Lung microvascular endothelial cell (primary cell): Measurements from ENCODE around the gene OTUB1. TPM values are rescaled to one million over a fixed set of nuclear protein-coding genes. Genes with fewer than 3 reads are reported as not detected.

ENCODE experiments used
- DNase-seq, 2 donors: peaks; one replicate each; pipeline versions ENCODE4 v3.0.0 to v3.0.0-alpha.2; 2010; ENCODE audit warnings: low read depth in 2 of 2
- total RNA-seq: library from RNA; depleted of rRNA; stranded (reverse); fragments of >200 nt; gene quantifications from 2 replicates; pipeline ENCODE4 v1.2.1, GENCODE V29; 2014

Gene OTUB1
- total RNA-seq, 1 donor from 2014 or later: 46.2 TPM

DNA sequence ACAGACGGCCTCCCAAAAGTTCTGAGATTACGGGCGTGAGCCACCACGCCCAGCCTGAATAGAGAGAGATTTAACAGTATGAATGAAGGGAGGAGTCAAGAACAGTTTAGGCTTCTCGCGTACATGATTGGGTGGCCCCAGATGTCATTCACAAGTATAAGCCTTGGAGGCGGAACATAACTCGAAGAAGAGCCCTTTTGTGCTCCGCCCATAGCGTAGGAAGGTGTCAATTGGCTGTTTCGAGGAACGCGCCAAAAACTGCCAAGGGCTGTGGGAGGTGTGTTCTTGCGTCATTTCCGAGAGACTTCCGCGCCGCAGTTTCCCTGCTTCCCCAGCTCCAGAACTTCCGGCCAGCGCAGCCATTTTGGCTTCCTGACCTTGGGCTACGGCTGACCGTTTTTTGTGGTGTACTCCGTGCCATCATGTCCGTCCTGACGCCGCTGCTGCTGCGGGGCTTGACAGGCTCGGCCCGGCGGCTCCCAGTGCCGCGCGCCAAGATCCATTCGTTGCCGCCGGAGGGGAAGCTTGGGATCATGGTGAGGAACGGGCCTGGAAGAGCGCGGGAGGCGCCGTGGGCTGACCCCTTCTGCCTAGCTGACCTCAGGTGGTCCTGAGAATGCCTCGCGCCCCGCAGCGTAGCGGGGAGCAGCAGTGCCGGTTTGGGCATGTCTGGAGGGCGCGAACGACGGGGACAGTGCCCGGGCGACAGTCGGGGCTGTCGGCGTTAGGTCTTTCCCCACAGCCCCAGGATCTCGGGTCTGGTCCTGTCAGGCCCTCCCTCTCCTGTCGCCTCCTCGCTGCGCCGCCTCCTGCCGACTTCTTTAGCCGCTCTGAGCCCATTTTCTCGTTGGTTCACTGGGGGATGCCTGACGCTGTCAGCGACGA, 11.7 kb upstream of the OTUB1 start, which contains the start of gene COX8A:
COX8A (plus strand) TSS at position 362 of the 885 bp plus-strand sequence; CDS start at position 423, 61 bp downstream.
- peak; percentile 100 for DNase-seq

DNA sequence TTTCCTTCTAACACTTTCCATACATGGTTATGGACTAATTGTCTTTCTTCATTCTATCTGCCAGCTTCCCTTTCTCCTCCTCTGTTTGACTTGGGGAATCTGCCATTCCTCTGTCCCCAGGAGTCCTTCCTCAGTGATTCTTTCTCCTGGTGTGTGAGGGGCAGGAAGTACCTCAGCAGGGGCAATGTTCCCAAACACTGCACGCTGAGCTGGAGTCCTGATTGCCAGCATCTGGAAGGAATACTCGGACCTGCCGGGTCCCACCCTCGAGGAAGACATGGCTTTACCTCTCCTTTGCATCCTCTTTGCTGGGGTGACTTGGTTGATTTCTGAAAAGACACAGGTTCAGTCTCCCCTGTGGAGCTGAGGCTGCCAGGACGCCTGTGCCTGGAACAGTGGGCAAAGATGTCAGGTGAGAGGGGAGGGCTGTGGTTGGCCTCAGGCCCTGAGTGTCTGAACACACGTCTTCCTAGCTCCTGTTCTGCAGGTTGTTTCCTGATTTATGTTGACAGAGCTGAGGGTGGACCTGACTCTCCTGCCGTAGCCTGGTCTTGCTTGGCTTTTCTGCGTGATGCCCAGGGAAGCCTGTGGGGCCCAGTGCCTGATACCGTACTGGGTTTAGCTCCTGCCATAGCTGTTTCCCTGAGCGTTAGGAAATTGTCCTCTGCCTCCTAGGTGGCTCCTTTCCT, 7.5 kb upstream of the OTUB1 start:
- DNase-seq: no peak

DNA sequence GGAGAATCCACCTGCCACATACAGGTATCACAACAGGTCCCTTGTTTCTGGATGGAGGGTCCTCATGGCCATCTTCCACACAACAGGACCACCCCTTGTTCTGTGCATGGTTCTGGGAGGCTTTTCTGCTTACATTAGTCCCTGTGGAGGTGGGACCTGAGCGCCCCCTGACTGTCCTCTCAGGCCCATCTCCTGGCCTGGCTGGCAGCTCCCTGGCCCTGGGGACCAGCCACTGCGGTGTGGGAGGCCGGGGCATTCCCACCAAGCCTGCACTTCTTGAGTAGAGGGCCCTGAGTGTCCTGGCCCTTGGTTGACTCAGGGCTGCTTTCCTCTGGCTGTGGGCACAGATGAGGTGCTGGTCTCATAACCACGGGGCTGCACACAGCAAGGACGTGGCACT, 6.8 kb upstream of the OTUB1 start:
- DNase-seq: no peak

DNA sequence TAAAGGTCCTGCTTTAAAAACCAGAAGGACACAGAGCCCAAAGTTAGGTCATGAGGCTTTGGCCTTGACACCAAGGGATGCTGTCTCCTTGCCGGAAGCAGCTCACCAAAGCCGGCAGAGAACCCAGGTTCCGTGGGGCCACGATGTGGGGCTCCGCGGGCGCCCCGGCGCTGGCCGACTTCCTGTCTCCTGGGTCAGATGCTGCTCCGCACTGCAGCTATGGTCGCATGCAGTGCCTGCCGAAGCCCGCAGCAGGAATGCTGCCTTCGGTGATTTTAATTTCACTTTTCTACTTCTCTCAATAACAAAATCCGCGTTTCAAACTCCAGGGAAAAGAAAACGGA, 454 bp upstream of the OTUB1 start:
- DNase-seq: peak in 1 of 2 donors; percentile 23

DNA sequence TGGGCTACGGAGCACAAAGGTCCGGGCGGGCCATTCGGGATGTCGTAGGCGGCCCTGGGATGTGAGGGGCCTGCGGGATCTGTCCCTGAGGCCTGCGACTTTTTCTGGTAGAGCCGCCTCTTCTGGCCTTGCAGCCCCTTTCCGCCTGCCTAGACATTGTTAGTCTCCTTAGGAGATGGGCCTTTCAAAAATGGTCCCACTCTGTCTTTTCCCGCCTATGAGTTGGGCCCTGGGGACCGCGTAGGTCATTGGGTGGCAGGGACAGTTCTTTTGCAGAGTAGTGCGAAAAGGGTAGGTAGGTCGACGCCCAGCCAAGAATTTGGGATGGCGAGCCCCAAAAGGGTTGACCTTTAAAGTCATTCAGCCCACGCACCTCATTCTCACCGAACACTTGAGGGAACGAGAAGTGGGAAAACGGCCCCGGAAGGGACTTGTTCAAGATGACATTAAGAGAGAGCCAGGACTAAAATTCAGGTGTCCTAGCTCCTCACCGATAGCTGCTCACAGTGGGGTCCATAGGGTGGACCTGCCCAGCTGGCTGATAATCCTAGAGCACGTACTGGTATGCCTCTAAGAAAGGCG, 785 bp downstream of the OTUB1 start:
- no peak for DNase-seq

DNA sequence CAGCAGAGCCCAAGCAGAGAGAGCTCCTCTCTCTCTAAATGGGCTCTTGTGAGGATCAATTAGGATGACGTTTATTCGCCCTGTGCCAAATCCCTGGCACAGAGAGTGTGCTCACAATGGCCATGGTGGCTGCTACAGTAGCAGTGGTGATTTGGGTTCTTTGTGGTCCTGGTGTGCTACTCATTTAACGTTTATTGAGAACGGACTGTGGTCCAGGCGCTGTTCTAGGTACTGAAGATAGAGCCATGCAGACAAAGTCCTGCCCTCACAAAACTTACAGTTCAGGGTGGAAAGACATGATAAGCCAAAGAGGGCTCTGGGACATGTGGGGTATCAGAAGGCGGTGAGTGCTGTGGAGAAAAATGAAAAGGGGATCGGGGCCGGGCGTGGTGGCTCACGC, 5.3 kb downstream of the OTUB1 start:
- no peak for DNase-seq

DNA sequence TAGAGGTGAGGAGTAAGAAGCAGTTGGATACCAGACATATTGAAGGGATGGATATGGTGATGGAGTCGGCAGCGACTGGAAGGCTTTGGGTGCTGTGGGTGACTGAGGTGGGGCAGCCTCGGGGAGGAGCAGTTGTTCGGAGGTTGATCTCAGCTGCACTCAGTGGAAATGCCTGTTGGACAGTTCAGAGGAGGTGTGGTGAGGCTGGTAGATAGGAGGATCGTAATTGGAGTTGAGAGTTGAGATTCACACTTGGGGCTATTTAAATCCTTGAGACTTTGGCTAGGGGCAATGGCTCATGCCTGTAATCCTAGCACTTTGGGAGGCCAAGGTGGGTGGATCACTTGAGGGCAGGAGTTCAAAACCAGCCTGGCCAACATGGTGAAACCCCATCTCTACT, 6.9 kb downstream of the OTUB1 start:
- DNase-seq: no peak

DNA sequence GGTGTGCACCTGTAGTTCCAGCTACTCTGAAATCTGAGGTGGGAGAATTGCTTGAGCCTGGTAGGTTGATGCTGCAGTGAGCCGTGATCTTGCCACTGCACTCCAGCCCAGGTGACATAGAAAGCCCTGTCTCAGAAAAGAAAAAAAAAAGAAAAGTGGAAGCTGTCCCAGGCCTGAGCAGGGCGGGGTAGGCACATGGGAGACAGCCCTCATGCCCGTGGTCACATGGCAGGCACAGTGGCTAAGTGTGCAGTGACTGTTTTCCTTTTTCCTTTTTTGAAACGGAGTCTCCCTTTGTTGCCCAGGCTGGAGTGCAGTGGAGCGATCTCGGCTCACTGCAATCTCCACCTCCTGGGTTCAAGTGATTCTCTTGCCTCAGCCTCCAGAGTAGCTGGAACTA, 7.8 kb downstream of the OTUB1 start:
- no peak for DNase-seq

DNA sequence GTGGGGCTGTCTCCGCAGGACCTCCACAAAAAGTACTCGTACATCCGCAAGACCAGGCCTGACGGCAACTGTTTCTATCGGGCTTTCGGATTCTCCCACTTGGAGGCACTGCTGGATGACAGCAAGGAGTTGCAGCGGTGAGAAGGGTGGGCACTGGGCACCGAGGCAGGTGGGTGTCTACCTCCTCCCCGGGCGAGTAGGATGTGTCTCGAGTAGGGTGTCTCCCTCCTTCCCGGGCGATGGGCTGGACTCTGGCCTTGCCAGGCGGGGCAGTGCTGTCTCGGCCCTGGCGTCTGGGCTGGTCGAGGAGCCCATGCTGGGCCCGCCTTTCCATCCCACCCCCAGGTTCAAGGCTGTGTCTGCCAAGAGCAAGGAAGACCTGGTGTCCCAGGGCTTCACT, 10.3 kb downstream of the OTUB1 start:
- DNase-seq: no peak

DNA sequence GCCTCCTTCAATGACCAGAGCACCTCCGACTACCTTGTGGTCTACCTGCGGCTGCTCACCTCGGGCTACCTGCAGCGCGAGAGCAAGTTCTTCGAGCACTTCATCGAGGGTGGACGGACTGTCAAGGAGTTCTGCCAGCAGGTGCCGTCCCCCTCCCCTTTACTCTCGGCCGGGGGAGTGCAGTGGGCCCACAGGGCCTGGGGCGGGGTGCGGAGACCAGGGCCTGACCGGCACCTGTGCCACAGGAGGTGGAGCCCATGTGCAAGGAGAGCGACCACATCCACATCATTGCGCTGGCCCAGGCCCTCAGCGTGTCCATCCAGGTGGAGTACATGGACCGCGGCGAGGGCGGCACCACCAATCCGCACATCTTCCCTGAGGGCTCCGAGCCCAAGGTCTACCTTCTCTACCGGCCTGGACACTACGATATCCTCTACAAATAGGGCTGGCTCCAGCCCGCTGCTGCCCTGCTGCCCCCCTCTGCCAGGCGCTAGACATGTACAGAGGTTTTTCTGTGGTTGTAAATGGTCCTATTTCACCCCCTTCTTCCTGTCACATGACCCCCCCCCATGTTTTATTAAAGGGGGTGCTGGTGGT, 11.0 kb downstream of the OTUB1 start:
- DNase-seq: no peak

DNA sequence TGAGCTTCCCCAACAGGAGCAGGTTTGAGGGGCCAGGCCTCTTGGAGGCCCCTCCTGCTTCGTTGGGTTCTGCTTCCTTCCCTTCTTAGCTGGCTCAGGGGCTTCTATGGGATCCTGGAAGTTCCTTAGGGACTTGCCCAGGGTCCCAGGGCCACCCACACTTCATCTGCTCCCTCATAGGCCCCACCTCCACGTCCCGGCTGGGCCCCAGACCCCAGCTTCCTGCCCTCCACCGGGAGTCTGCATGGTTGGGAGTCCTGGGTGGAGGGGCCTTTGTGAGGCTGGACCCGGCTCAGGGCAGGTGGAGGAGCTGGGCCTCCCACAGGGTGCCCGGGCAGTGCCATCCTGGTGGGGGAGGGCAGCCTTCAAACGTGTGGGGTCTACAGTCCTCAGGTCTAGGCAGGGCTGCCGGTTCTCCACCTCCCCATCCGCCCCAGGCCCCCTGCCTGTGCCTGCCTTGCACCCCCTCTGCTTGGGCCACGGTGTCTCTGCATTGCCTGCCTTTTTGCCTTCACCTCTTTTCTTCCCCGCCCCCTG, 11.6 kb downstream of the OTUB1 start:
- DNase-seq: no peak

DNA sequence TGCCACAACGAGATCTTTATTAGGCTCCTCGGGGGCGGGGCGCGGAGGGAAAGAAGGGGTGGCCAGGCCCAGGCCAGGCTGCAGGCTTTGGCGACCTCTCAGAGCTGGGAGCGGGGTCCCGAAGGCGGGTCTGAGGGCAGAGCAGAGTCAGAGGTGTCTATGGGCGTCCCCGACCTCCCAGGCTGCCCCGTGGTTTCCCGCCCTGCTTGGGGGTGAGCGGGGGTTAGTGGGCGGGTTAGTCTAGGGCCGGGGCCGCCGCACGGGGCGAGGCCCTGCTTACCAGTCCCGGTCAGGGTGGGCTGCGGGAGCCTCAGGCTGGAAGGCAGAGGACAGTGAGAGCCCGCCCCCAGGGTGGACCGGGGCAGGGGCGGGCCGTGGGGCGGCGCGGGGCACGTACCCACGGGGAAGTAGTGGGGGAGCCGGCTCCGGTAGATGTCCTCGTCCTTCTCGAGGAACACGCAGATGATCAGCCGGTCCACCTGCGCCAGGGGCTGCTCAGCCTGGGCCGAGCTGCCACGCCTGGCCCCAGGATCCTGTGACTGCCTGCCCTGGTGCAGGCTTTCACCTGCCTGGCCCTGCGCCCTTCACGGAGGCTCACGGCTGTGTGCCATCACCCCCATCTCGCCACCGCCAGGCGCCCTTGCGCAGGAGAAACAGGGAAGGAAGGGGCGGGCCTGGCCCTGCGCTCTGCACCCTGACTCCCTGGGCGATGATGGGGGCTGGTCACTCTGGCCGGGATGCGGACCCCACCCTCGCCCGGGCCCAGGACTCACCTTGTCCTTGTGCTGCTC, 12.5 kb downstream of the OTUB1 start:
- DNase-seq: no peak

DNA sequence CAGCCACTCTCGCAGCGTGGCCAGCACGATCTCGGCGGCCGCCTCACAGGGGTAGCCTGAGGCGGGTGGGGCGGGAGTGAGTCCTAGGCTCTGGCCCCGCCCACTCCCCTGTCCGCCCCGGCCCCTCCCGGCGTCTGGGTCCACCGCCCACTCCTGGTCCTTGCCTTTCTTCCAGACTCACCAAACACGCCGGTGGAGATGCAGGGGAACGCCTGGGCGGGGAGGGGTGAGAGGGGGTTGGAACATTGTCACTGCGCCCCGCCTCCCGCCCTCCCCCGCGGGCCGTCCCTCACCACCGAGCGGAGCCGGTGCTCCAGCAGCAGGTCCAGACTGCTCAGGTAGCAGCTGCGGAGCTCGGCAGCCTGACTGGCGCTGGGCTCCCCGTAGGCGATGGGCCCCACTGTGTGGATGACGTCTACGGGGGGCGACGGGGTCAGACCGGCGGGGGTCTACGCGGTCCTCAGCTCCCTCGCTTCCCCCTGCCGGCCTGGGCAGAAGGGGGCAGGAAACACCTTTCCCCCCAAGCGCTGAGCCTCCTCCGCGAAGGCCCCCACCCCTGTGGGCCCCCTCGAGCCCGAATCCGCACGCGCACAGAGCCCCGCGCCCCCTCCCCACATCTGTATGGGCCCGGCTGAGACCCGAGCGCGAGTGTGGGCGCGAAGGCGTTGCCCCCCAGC, 13.2 kb downstream of the OTUB1 start:
- DNase-seq: peak in 1 of 2 donors; percentile 29

DNA sequence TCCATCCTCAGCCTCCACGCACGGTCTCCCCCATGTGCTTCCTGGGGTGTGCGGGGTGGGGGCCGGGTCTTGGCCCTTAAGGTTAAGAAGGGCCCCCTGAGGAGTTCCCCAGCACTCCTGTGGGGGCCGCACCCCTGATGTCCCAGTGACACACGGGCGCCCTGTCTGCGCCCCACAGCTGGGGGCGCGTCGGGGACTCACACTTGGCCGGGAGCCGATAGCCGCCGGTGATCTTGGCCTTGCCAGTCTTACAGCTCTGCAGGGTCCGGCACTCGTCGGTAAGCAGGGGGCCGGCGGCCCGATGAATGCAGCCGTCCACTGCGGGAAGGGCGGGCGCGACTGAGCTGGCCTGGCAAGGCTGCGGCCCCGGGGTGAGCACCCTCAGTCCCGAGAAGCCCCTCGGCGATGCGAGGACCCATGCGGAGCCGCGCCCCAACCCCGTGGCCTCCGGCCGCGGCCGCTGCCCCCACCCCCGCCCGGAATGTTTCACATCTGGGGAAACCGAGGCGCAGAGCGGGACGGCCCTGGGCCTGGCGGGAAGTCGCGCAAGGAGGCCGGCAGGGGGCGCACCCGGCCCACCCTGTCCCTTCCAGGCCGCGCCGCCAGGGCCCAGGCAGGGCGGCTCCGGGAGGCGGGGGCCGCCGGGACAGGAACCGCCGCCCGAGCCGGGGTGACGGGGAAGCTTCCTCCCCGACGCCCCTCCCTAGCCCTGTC, 13.9 kb downstream of the OTUB1 start:
- DNase-seq: peak; percentile 72 to 85

DNA sequence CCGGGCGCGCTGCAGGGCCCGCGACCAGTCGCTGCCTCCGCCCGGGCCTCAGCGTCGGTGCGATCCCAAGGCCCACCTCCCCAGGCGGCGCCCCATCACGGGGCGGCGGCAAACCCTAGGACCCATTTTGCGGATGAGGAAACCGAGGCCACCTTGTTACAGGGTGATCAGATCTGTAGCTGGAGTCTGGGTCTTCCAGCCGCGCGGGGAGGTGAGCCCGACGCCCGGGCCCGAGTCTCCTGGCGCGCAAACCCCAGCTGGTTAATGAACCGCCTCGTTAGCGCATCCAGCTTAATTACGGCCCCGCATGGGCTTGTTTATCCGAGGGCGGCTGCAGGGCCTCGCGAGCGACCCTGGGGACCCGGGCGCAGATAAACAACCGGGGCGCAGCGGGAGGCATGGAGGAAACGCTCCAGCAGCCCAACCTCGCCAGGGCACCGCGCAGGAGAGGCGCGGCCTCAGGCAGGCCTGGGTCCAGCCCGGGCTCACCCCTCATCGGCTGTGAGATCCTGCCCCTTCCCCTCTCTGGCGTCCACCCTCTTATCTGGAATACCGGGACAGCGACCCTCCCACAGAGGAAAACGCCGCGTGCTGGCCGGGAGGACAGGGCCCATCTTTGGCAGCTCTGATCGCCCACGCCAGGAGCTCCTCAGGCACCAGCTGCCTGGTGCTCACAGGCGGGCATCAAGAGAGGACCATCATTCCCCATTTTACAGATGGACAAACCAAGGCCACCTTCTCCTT, 14.7 kb downstream of the OTUB1 start:
- no peak for DNase-seq

DNA sequence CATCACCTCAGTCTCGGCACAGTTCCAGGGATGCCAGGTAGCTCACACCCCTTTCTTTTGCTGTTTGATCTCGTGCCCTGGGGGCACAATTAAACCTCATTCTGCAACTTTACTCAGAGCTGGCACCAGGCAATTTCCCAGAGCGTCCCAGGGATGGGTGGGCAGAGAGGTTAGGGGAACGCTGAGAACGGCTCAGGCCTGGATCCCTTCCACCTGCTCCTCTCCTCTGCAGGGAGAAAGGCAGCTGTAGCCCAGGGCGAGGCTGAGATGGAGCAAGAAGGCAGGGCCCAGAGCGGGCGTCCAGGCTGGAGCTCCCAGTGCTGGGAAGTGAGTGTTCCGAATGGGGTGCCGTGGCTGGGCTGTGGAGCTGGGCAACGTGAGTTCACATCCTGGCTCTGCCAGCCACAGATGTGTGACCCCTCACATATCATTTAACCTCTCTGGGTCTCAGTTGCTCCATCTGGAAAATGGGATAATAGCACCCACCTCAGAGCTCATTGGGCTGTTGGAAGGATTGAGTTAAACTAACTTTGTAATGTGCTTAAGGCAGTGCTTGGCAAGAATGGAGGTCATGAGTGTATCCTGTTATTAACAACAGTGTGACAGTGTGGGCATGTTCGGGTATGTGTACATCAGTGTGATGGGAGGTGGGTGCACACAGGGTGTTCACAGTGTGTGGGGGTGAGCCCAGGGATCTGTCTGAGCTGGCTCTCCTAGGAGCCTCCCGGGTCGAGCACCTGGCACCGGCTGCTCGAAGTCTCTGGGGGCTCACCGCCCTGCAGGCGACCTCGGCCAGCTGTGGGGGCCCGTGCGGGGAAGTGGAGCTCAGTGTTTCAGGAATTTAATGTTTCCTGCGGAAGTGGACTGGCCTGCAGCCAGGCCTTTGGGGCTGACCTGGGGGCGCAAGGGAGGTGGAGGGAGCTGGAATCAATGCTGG, 15.5 kb downstream of the OTUB1 start:
- DNase-seq: peak; percentile 62 to 68

DNA sequence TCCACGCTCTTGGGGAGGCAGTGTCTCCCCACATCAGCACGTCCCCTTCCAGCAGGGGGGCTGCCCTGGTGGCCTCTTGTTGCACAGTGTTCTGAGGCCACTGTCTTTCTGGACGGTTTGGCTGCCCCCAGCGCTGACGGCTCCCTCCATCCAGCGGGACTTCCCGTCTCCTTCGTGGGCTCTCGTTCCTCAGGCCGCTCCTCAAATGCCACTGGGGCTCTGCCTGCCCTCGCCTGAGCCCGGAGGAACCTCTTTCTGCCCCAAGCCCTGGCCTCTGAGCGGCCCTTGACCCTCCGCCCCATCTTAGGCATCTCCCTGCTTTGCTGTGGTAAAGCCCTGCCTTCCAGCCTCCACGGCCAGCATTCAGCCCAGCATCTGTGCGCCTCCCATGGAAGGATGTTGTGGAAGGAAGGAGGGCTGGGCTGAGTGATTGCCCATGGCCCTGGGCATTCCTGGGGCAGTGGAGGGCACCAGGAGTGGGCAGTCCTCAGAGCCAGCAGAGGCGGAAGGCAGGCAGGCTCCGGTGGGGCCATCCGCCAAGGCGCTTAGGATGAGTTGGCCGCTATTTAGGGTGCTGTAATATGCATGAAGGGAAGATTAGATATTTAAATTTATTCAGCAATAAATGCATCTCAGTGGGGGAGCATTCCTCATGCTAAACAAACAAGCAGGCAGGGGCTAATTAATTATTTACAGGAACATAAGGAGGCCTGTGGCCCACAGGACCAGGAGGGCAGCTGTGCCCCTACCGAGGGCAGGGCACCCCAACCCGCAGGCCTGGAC, 17.8 kb downstream of the OTUB1 start:
- DNase-seq: no peak
